Central memory CD8-positive, alpha-beta T cell (primary cell): ENCODE data around the gene TLR7.

ENCODE experiments used
- ATAC-seq: fragments of 150-1000 bp; cut with Tn5 transposase; replicated peaks from 2 replicates; pipeline ENCODE4 v1.10.0; 2022; ENCODE audit warnings: mild to moderate bottlenecking, moderate FRiP score, moderate number of reproducible peaks; ENCODE audit not compliant: poor library complexity, severe bottlenecking; ENCODE audit errors: extremely low read depth
- DNase-seq, 2 donors: peaks; one replicate each; pipeline ENCODE4 v3.0.0; 2021; ENCODE audit warnings: low spot score in 2 of 2
- H3K27ac Mint-ChIP-seq: one replicate; pipeline ENCODE4 v1.8.0; 2022; ENCODE audit warnings: low read depth, mild to moderate bottlenecking, moderate library complexity, mixed read lengths
- H3K27me3 Mint-ChIP-seq: one replicate; pipeline ENCODE4 v1.8.0; 2022; ENCODE audit warnings: mixed read lengths
- H3K36me3 Mint-ChIP-seq: one replicate; pipeline ENCODE4 v1.8.0; 2022; ENCODE audit warnings: mild to moderate bottlenecking, moderate library complexity, mixed read lengths; ENCODE audit not compliant: insufficient read depth
- H3K4me1 Mint-ChIP-seq: one replicate; pipeline ENCODE4 v1.8.0; 2022; ENCODE audit warnings: mixed read lengths
- H3K4me3 Mint-ChIP-seq: one replicate; pipeline ENCODE4 v1.8.0; 2022; ENCODE audit warnings: mild to moderate bottlenecking, moderate library complexity, mixed read lengths
- H3K9me3 Mint-ChIP-seq: one replicate; pipeline ENCODE4 v1.8.0; 2022; ENCODE audit warnings: mixed read lengths

TLR7 gene

DNA sequence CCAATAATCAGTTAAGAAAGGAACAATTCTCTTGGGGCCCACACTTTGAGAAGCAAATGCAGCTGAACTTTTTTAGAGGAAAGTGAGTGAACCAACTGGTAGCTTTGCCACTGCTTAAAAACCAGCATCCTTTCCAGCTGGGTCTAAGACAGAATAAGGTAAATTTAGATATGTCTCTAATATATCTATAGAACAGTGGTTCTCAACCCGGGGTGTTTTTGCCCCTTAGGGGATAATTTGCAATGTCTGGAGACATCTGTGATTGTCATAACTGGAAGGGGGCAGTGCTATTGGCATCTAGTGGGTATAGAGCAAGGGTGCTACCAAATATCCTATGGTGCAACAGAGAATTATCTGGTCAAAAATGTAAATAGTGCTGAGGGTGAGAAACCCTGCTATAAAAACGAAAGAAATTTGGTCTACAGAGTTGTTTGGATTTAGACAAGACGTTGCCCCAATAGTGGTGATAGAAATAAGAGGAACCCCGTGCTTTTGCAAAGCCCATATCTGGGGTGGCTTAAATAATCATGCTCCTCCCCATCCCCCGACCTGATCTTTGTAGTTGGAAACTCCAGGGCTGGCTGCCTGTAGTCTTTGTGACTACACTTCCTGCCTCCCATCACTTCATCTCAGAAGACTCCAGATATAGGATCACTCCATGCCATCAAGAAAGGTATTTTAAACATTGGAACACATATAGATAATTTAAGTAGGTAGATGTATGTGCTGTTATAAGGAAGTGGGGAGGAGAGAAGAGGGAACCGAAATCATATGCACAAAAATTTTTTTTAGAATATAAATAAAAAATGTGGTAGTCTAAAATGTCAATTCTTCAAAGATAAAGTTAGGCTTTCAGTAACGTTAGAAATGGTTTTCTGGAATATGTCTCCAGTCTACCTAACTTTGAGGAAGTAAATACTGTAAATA, at the start of gene TLR7:
Gene TLR7, plus strand, starts transcription at position 622 of the 927 bp plus-strand sequence. CDS start 507 bp downstream, outside the sequence.
- no peak within 1 kb of the TSS for H3K27ac Mint-ChIP-seq
- no peaks in the 10 kb centered on the region for H3K36me3 Mint-ChIP-seq
- H3K9me3 Mint-ChIP-seq, result no peaks in the 10 kb centered on the region
- ATAC-seq (no peak), DNase-seq (no peak)
- no peak within 1 kb of the TSS for H3K4me3 Mint-ChIP-seq
- no peaks in the 10 kb centered on the region for H3K4me1 Mint-ChIP-seq
- no peaks in the 10 kb centered on the region for H3K27me3 Mint-ChIP-seq

- no peak overlapping the region for H3K4me3 Mint-ChIP-seq
- H3K9me3 Mint-ChIP-seq, result no peaks in the 10 kb centered on the region
- no peak overlapping the region for H3K27ac Mint-ChIP-seq
- no peaks in the 10 kb centered on the region for H3K4me1 Mint-ChIP-seq
- ATAC-seq (no peak), DNase-seq (no peak)
- no peaks in the 10 kb centered on the region for H3K27me3 Mint-ChIP-seq
- peaks cover 8% of the 10 kb centered on the region for H3K36me3 Mint-ChIP-seq
These were observed 49.3 kb upstream of the TLR7 start for GRCh38 chrX:12817528-12817927.

DNA sequence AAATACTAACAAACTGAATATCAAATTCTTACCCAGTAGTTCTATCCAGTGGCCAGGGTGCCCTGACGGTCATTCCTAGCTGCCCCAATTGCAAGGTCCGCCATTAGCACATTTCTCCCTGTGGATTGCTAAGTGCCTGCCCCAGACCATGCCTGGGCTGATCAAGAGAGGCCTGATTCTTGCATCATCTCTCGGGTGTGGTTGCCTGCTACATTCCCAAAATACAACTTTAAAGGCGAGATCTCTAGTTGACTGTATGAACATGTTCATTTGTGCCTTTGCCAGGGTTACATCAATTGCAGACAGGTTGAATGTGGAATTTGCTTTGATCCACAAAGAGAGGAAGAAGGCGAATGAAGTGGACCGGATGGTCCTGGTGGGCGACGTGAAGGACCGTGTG, 47.6 kb upstream of the TLR7 start:
- no peak for DNase-seq
- peaks cover 14% of the 10 kb centered on the region for H3K36me3 Mint-ChIP-seq
- no peaks in the 10 kb centered on the region for H3K9me3 Mint-ChIP-seq
- no peaks in the 10 kb centered on the region for H3K27me3 Mint-ChIP-seq
- no peak overlapping the region for H3K27ac Mint-ChIP-seq
- no peaks in the 10 kb centered on the region for H3K4me1 Mint-ChIP-seq
- ATAC-seq, result no peak
- H3K4me3 Mint-ChIP-seq, result no peak overlapping the region

DNA sequence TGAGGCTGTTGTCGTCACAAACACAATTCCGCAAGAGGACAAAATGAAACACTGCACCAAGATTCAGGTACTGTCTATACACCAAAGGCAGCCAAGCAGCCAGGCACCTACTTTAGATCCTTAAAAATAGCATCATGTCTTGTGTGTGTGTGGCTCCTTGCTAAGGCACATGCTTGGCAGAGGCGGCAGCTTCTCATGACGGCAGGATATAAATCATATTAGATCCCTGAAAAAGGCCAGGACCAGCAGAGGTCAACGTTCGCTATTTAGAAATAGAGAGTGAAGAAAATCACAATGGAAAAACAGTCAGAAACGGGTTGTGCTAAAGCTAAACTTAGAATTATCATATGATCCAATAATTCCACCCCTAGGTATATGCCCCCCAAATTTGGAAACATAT, 46.1 kb upstream of the TLR7 start:
- ATAC-seq, result no peak
- DNase-seq, result no peak
- Mint-ChIP-seq H3K27me3 (no peaks in the 10 kb centered on the region), H3K27ac (no peak overlapping the region), H3K9me3 (no peaks in the 10 kb centered on the region), H3K4me3 (no peak overlapping the region), H3K36me3 (peaks cover 16% of the 10 kb centered on the region), H3K4me1 (no peaks in the 10 kb centered on the region)

- DNase-seq (no peak), ATAC-seq (no peak)
- H3K27me3 Mint-ChIP-seq, result no peaks in the 10 kb centered on the region
- no peaks in the 10 kb centered on the region for H3K9me3 Mint-ChIP-seq
- no peaks in the 10 kb centered on the region for H3K4me1 Mint-ChIP-seq
- H3K36me3 Mint-ChIP-seq, result peaks cover 15% of the 10 kb centered on the region
- no peak overlapping the region for H3K27ac Mint-ChIP-seq
- H3K4me3 Mint-ChIP-seq, result no peak overlapping the region
These were observed 41.9 kb upstream of the TLR7 start for GRCh38 chrX:12824944-12825343.

- Mint-ChIP-seq H3K27ac (no peak overlapping the region), H3K27me3 (no peaks in the 10 kb centered on the region), H3K4me3 (no peak overlapping the region)
These were observed 41.1 kb upstream of the TLR7 start for GRCh38 chrX:12825801-12826200.

GRCh38 chrX:12843061-12843667, 23.7 kb upstream of the TLR7 start:
- no peak overlapping the region for H3K27ac Mint-ChIP-seq
- H3K4me1 Mint-ChIP-seq, result no peaks in the 10 kb centered on the region
- peaks cover 13% of the 10 kb centered on the region for H3K27me3 Mint-ChIP-seq
- H3K36me3 Mint-ChIP-seq, result no peaks in the 10 kb centered on the region
- ATAC-seq (no peak), DNase-seq (no peak)
- no peaks in the 10 kb centered on the region for H3K9me3 Mint-ChIP-seq
- no peak overlapping the region for H3K4me3 Mint-ChIP-seq

More at GRCh38 chrX:12825801-12826200, 41.1 kb upstream of the TLR7 start:
- DNase-seq, result no peak
- H3K4me1 Mint-ChIP-seq, result no peaks in the 10 kb centered on the region
- H3K36me3 Mint-ChIP-seq, result peaks cover 15% of the 10 kb centered on the region
- no peak for ATAC-seq
- H3K9me3 Mint-ChIP-seq, result no peaks in the 10 kb centered on the region

DNA sequence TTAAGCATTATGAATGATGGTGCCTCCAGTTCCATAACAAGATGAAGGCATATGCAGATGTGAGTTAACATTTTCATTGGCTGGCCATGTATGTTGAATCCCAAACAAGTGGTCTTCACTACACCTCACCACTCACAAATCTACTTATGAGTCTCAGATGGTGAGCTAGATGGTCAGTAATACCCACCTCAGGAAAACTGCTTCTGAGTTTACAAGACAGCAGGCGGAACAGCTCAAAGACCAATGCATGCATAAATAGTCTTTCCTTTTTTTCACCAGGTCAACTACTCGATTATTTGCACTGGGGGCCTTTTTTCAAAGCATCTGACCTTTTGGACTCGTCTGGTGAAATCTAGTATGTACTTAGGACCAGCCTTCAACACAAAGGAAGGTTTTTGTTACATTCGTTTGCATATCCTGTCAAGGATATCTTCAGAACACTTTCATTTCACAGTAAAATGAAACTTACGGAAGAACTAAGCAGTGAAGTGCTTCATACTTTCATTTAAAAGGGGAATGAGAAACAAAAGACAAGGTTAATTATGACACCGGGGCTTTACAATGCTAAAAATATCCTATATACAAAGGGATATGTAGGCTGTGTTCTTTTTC, 23.1 kb upstream of the TLR7 start:
- no peak for ATAC-seq
- no peak for DNase-seq
- no peaks in the 10 kb centered on the region for H3K36me3 Mint-ChIP-seq
- H3K27me3 Mint-ChIP-seq, result peaks cover 8% of the 10 kb centered on the region
- H3K4me3 Mint-ChIP-seq, result no peak overlapping the region
- no peaks in the 10 kb centered on the region for H3K4me1 Mint-ChIP-seq
- no peaks in the 10 kb centered on the region for H3K9me3 Mint-ChIP-seq
- no peak overlapping the region for H3K27ac Mint-ChIP-seq

- Mint-ChIP-seq H3K4me3 (no peak overlapping the region), H3K27ac (no peak overlapping the region), H3K36me3 (no peaks in the 10 kb centered on the region), H3K9me3 (no peaks in the 10 kb centered on the region), H3K27me3 (peaks cover 7% of the 10 kb centered on the region), H3K4me1 (no peaks in the 10 kb centered on the region)
- ATAC-seq (no peak), DNase-seq (no peak)
These were observed 22.6 kb upstream of the TLR7 start for GRCh38 chrX:12844319-12844718.

- Mint-ChIP-seq H3K36me3 (no peaks in the 10 kb centered on the region), H3K4me3 (no peak overlapping the region), H3K27me3 (no peaks in the 10 kb centered on the region), H3K27ac (no peak overlapping the region), H3K9me3 (no peaks in the 10 kb centered on the region), H3K4me1 (no peaks in the 10 kb centered on the region)
- ATAC-seq (no peak), DNase-seq (no peak)
These were observed 1.5 kb upstream of the TLR7 start for GRCh38 chrX:12865359-12865758.

DNA sequence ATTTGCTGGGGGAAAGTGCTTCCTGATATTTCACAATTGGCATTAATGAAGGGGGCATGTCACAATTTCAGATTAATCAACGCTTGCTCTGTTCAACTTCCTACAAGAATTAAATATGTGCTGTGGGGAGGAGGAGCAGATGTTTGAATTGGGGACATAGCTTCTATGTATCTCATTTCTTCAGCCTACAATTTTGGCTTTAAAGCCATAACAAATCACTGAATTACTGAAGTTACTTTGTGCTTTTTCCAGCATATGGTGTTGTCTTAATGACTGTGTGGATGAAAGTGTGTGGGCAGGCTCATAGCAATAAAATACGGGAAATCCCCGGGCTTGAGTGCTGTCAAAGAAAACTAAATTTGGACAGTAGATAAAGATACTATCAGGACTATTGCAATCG, 813 bp downstream of the TLR7 start:
- Mint-ChIP-seq H3K36me3 (no peaks in the 10 kb centered on the region), H3K27me3 (no peaks in the 10 kb centered on the region), H3K9me3 (no peaks in the 10 kb centered on the region), H3K4me1 (no peaks in the 10 kb centered on the region), H3K27ac (no peak overlapping the region), H3K4me3 (no peak overlapping the region)
- no peak for DNase-seq
- ATAC-seq, result no peak

DNA sequence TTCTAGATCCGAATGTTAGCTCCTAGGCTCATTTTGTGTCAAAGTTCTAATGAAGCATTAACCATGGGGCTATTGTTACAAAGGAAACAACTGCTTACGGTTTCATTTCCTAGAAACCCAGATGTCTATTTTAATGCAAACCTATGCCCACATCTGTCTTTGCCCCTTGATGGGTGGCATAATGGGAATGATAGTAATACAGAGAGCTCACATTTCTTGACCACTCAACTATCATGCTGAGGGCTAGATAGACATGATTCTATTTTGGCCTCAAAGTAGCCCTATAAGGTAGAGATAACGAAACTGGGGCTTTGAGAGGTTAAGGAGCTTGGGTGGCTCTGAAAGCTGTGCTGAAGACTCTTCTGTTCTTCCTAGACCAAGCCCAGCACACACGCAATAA, 1.9 kb downstream of the TLR7 start:
- Mint-ChIP-seq H3K4me3 (no peak overlapping the region), H3K27ac (no peak overlapping the region), H3K4me1 (no peaks in the 10 kb centered on the region), H3K27me3 (no peaks in the 10 kb centered on the region), H3K36me3 (no peaks in the 10 kb centered on the region), H3K9me3 (no peaks in the 10 kb centered on the region)
- no peak for ATAC-seq
- DNase-seq, result no peak

- DNase-seq, result no peak
- Mint-ChIP-seq H3K27me3 (no peaks in the 10 kb centered on the region), H3K9me3 (no peaks in the 10 kb centered on the region)
These were observed 4.4 kb downstream of the TLR7 start for GRCh38 chrX:12871257-12871656.

More at GRCh38 chrX:12871257-12871656, 4.4 kb downstream of the TLR7 start:
- no peak overlapping the region for H3K27ac Mint-ChIP-seq
- no peaks in the 10 kb centered on the region for H3K4me1 Mint-ChIP-seq
- no peak overlapping the region for H3K4me3 Mint-ChIP-seq
- H3K36me3 Mint-ChIP-seq, result no peaks in the 10 kb centered on the region
- no peak for ATAC-seq
